ENCODE data around the gene LCN15.
A peak's percentile ranks its signal among the peaks of the same experiment; 100 is the strongest.
"Not testable (repeated sequence)": the region's sequence is repeated elsewhere in the genome, so short reads cannot be mapped to it uniquely, and the experiment has no call there.

Gene LCN15

GRCh38 chr9:136774416-136775045 lies 10.2 kb upstream of the LCN15 start:
- no peak for DNase-seq

DNA sequence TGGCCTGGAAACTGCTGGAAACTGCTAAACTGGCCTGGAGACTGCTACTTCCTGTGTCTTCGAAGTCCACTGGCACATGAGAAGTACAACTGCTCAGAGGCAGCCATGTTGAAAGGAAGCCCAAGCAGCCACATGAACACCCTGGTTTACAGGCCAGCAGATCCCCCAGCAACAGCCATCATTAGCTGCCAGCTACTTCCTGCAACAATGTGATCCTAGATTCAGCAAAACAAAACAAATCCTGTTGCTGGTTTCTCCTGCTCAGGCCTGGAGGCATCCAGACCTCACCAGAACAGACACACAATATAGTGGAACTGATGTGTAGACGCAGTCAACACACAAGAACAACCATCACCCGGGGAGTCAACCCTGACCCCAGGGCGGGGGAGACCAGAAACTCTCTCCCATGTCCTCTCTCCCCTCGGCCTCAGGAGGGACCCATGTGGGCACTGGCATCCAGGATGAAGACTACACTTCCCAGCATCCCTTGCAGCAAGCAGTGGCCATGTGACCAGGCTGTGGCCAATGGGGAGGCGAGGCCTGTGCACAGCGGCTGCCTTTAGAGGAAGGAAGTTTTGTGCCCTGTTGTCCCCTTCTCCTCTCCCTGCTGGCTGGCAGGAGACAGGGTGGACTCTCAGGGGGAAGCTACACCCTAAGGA lies 9.2 kb upstream of the LCN15 start:
- no peak for DNase-seq

- no peak for DNase-seq
Observed at GRCh38 chr9:136771907-136772415, 7.6 kb upstream of the LCN15 start.

DNA sequence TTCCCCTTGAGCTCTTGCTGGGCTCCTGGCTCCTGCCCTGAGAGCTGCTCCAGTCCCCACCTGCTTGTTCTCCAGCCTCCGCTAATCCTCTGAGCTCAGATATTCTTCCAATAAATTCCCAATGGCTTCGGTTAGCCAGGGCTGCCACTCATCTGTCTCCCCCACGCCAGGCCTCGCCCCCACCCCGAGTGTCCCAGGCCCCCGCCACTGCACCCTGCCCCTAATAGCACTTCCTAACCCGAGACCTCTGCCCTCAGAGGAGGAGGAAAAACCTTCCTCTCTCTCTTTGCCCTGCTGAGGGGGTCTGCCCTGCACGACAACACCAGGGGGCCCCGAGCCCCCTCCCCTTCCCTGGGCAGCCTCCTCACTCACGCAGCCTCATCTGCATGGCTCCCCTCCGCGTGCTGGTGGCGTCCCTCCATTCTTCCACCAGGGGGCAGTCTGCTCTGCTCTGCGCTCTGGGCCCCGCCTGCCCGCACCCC lies 5.4 kb upstream of the LCN15 start:
- DNase-seq, result no peak

DNA sequence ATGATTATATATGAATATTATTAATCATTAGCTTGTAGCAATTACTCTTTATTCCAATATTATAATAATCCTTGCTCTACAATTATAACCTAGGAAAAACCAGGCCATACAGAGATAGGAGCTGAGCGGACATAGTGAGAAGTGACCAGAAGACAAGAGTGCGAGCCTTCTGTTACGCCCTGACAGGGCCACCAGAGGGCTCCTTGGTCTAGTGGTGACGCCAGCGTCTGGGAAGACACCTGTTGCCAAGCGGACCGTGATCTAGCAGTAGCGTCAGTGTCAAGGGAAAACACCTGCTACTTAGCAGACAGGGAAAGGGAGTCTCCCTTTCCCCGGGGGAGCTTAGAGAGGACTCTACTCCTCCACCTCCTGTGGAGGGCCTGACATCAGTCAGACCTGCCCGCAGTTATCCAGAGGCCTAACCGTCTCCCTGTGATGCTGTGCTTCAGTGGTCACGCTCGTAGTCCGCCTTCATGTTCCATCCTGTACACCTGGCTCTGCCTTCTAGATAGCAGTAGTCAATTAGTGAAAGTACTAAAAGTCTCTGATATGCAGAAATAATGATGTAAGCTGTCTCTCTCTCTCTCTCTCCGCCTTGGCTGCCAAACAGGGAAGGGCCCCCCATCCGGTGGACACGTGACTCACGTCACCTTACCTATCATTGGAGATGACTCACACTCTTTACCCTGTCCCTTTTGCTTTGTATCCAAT lies 2.2 kb upstream of the LCN15 start:
- peak; percentile 25 for DNase-seq

- not testable (repeated sequence) for DNase-seq
Observed at GRCh38 chr9:136765745-136766409, 1.6 kb upstream of the LCN15 start.

DNA sequence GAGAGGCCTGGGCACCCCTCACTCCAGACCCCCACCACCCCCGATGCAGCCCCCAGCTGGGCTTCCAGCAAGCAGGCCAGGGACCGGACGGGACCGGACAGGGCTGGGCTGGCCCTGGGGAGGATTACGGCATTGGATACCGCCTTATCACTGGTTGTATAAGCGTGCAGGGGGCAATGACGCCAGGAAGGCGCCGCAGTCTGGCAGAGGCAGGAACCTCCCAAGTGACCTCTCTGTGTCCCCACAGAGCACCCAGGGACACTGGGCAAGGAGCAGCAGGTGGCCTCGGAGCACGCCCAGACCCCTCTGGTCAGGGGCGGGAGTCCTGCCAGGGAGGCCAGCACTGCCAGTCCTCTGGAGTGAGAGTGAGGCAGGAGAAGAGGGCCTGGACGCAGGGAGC lies 723 bp upstream of the LCN15 start:
- DNase-seq, result no peak

DNA sequence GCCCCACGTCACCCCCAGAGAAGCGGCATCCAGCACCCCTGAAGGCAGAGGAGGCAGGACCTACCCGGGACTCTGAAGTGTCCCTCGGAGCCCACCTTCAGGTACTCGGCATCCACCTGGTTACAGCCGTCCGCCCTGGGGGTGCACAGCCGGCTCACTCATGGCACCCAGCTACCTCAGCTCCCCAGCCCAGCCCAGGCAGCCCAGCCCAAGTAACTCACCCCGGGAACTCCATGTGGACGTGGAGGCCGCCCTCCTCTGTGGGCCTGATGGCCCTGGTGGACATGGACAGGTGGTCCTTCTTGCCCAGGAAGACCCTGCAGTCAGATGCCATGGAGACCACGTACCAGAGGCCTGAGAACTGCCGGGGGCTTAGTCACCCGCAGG lies 676 bp downstream of the LCN15 start:
- no peak for DNase-seq

DNA sequence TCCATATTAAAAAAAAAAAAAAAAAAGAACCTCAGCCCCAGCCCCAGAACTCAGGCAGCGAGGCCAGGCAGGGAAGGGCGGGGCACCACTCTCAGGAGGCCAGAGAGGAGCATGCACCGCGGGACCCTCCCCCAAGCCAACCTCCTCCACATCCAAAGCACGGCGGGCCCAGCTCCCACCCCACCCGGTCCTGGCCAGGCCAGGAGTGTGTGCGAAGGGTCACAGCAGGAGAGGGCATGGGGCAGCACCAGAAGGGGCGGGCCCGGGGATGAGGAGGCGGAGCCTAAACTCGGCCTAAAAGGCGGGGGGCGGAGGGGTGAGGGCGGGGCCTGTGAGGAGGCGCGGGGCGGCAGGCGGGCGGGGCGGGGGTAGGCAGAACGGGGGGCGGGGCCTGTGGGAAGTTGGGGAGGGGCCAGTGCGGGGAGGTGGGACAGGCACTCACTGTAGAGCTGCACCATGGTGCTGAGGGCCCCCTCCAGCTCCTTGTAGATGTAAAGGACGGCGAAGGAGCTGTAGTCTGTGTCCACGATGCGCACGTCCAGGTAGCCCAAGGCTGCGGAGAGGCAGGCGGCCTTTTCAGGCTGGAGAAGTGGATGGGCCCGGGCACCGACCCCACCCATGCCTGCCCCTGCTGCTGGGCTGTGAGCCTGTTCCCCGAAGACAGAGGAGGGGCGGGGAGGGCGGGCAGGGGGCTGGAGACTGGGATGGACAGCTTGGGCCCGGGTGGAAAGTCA lies 1.2 kb downstream of the LCN15 start:
- peak; percentile 38 for DNase-seq

GRCh38 chr9:136762221-136762691 lies 2.1 kb downstream of the LCN15 start:
- no peak for DNase-seq

GRCh38 chr9:136761545-136761981 lies 2.8 kb downstream of the LCN15 start:
- no peak for DNase-seq

DNA sequence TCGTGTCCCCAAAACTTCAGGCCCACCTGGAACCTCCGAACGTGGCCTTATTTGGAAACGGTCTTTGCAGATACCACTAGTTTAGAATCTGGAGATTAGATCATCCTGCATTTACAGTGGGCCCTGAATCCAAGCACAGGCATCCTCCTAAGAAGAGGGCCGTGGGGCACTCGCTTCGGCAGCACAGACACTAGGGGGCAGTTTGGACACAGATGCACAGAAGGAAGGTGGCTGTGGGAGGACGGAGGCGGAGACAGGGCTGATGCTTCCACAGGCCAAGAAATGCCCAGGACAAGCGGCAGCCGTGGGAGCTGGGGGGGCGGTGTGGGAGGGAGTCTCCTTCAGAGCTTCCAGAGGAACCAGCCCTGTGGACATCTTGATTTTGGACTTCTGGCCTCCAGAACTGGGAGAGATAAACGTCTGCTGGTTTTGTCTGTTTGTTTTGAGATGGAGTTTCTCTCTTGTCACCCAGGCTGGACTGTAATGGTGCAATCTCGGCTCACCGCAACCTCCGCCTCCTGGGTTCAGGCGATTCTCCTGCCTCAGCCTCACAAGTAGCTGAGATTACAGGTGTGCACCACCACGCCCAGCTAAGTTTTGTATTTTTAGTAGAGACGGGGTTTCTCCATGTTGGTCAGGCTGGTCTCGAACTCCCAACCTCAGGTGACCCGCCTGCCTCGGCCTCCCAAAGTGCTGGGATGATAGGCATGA lies 3.3 kb downstream of the LCN15 start:
- peak; percentile 56 for DNase-seq

- DNase-seq, result no peak
Observed at GRCh38 chr9:136760424-136760823, 3.9 kb downstream of the LCN15 start.

DNA sequence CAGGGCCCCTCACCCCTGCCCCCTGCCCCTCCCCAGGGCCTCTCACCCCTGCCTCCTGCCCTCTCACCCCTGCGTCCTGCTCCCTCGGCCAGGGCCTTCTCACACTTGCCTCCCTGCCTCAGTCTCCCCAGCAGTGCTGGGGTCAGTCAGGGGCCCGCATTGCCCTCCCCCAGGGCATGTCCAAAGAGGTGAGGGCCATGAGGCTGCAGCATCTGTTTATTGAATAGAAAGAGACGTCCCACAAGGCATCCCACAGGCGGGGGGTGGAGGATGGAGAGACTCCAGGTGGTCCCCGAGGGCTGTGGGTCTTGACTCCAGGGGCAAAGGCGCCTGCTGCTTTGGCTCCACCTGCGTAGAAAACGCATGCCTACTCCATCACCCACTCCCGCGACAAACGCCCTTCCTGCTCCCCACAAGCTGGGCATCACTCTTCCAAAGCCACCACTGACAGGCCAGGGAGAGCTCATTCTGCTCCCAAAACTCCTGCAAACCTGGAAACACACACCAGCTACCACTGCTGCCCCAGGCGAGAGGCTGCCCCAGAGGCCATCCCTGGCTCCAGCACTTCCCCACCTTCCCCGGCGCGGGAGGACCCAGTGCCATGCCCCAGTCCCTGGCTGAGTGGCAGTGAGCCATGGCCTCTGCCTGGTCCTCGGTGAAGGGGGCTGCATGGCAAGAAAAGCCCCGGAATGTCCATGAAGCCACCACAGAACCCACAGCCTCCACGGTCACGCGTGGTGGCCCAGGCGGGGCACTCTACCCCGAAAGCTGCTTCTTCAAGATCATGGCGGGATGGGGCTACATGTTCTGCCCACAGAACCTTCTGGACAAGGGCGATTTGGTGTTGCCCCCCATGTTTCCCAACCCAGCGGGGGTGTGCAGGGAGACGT lies 4.6 kb downstream of the LCN15 start:
- DNase-seq, result no peak

- no peak for DNase-seq
Observed at GRCh38 chr9:136759001-136759400, 5.3 kb downstream of the LCN15 start.

DNA sequence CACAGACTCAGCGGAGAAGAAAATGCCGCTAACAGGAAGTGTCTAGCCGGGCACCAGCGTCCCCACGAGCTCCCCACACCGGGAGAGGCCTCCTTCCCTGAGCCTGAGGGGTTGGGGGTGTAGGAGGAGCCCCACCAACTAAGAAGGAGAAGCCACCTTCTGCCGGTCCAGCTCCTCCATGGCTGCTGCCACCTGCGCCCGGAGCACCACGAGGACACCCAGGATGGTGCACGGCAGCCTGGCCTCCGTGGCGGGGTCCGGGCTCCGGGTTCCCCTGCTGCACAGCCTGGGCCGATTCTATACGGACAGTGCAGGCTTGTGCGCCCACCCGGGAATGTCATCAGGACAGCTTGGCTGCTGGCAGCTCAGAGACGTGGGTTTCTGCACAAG lies 6.6 kb downstream of the LCN15 start:
- no peak for DNase-seq

DNA sequence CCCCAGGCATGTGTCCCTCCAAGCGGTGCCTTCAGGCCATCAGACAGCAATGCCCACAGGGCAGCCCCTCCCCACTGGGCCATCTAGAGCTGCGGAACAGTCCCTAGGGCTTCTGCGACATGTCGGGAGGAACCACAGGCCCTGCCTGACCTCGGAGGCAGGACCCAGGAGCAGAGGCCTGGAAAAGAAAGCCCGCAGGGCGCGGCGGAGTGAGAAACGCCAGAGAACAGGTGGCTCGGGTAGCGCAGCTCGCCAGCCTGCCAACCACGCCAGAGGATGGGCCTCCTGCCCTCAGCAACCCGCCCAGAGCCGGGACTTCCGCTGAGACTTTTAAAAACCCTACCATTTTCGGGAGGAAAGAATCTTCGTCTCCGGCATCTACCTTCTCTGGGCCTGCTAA lies 7.0 kb downstream of the LCN15 start:
- DNase-seq, result no peak

DNA sequence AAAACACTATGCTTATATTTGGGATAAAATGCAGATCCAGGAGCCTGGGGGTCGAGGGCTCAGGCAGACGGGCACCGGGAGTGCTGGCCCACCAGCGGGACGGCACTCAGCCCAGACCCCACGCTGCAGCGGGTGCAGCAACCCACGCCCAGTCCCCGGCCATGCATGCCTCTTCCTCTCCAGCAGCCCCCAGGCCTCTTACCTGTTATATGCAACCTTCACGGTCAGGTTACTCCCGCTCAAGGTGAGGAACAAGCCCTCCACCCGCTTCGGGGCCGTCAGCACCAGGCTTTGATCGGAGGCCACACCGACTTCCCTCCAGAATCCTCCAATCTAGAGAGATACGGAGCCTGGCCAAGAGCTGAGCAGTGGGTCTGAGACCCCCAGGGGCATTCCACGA lies 7.5 kb downstream of the LCN15 start:
- DNase-seq, result no peak

GRCh38 chr9:136756134-136756438 lies 8.2 kb downstream of the LCN15 start:
- DNase-seq, result no peak

- DNase-seq, result not testable (repeated sequence)
Observed at GRCh38 chr9:136755302-136756133, 8.8 kb downstream of the LCN15 start.

All from fibroblast of skin of scalp (primary cell).